Cardiac fibroblast (primary cell): ENCODE measurements around the gene CENPVL1.
"Not testable (repeated sequence)": the region's sequence is repeated elsewhere in the genome, so short reads cannot be mapped to it uniquely, and the experiment has no call there.

ENCODE experiments used
- DNase-seq, 2 donors: peaks; one replicate each; pipeline versions ENCODE4 v3.0.0 to v3.0.0-alpha.2; 2010; ENCODE audit warnings: low read depth in 2 of 2
- H3K4me3 ChIP-seq, 2 donors: replicated peaks in 1 of 2; 1 replicate in 1 of 2; 2 replicates in 1 of 2; pipeline ENCODE4 v1.5.1; 2011; ENCODE audit warnings: low read depth in 2 of 2, low read length in 2 of 2, mild to moderate bottlenecking in 2 of 2, moderate library complexity in 1 of 2
- CTCF ChIP-seq: IDR thresholded peaks from one replicate; pipeline ENCODE4 v1.5.1; 2011; ENCODE audit warnings: low read depth, mild to moderate bottlenecking, low read length, inconsistent platforms

The CENPVL1 gene

DNA sequence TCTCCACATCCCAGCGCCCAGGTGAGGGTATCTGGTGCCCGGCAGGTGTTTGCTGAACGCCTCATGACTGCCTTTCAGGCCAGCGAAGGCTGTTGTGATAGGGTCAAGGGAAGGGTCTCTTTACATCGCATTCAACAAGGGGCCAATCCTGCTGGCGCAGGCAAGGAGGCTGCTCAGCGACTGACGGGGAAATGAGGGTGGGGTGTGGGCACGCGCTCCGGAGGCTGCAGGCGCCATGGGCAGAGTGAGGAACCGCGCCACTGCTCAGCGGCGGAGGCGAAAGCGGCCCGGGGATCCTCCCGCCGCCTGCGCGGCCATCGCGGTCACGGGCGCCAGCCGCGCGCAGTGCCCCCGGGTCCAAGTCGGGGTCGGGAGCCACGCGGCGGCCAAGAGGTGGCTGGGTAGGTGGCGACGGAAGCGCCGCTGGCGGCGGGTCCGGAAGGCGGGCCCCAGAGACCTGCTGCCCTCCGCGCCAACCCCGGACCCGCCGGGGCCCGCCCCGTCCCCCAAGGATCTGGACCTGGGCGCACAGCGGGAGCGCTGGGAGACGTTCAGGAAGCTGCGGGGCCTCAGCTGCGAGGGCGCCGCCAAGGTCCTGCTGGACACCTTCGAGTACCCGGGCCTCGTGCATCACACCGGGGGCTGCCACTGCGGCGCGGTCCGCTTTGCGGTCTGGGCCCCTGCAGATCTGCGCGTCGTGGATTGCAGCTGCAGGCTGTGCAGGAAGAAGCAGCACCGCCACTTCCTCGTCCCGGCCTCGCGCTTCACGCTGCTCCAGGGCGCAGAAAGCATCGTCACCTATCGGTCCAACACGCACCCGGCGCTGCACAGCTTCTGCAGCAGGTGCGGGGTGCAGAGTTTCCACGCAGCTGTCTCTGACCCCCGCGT is at the start of gene CENPVL1:
Gene CENPVL1, plus strand, starts transcription at position 236 of the 888 bp plus-strand sequence. Its CDS starts 0 bp downstream, at position 236.
- not testable (repeated sequence) for H3K4me3 ChIP-seq, DNase-seq

DNA sequence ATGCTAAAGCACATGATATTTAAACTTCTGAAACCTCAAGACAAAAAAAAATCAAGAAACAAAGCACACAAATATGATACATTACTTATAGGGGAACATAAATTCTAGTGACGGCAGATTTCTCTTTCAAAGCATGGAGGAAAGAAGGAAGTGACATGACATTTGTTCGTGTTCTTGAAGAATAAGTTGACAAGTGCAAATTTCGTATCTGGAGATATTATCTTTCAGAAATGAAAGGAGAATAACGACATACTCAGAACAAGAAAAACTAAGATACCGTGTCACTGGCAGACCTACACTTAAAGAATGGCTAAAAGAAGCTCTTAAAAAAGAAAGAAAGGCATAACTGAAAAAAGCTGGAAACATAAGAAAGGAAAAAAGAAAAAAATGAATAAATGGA is 44.3 kb upstream of the CENPVL1 start:
- DNase-seq, result no peak
- no peak for TF ChIP-seq CTCF
- H3K4me3 ChIP-seq, result no peak overlapping the region

DNA sequence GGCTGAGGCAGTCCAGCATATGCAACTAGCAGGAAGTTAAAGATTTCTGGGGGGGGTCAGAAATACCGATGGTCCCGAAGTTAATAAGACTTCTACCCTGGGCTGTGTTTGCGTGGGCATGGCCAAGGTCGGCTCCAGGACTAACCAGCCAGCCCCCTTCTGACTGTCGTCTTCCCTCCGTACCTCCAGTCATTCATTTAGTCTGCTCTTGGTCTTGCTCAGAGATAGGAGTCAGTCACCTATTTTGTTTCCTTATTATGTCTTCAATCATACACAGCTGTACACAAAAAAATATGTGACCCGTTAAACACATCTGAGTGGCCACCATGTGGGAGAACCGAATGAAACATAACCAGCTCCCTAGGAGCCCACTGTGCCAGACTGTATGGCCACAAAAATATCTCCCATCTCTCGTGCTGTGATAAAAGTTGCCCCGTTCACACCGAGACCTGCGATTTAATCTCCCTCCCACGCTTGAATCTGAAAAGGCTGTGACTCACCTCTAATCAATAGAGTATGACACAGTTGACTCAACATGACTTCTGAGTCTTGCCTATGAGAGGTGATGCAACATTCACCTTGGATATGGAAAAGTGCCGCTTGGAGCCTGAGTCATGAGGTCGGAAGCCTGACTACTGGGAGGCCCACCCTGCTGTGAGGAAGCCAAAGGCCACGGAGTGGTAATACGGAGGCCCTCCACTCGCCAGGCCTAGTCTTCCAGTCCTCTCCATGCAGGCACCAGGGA is 30.5 kb upstream of the CENPVL1 start:
- not testable (repeated sequence) for DNase-seq, H3K4me3 ChIP-seq

GRCh38 chrX:51681808-51682719 is 28.2 kb upstream of the CENPVL1 start:
- DNase-seq, result not testable (repeated sequence)

DNA sequence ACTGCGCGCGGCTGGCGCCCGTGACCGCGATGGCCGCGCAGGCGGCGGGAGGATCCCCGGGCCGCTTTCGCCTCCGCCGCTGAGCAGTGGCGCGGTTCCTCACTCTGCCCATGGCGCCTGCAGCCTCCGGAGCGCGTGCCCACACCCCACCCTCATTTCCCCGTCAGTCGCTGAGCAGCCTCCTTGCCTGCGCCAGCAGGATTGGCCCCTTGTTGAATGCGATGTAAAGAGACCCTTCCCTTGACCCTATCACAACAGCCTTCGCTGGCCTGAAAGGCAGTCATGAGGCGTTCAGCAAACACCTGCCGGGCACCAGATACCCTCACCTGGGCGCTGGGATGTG is 27.6 kb upstream of the CENPVL1 start, which contains the start of gene CENPVL2:
Gene CENPVL2, minus strand, starts transcription at position 112 of the 343 bp plus-strand sequence. Its CDS starts 0 bp downstream, at position 112.
- not testable (repeated sequence) for DNase-seq, H3K4me3 ChIP-seq

More at GRCh38 chrX:51681808-51682719, 28.2 kb upstream of the CENPVL1 start:
- not testable (repeated sequence) for H3K4me3 ChIP-seq

GRCh38 chrX:51694254-51694653 is 16.1 kb upstream of the CENPVL1 start:
- DNase-seq, result no peak
- TF ChIP-seq CTCF, result no peak
- no peak overlapping the region for H3K4me3 ChIP-seq

GRCh38 chrX:51697397-51697796 is 12.9 kb upstream of the CENPVL1 start:
- no peak overlapping the region for H3K4me3 ChIP-seq
- TF ChIP-seq CTCF, result no peak
- no peak for DNase-seq

DNA sequence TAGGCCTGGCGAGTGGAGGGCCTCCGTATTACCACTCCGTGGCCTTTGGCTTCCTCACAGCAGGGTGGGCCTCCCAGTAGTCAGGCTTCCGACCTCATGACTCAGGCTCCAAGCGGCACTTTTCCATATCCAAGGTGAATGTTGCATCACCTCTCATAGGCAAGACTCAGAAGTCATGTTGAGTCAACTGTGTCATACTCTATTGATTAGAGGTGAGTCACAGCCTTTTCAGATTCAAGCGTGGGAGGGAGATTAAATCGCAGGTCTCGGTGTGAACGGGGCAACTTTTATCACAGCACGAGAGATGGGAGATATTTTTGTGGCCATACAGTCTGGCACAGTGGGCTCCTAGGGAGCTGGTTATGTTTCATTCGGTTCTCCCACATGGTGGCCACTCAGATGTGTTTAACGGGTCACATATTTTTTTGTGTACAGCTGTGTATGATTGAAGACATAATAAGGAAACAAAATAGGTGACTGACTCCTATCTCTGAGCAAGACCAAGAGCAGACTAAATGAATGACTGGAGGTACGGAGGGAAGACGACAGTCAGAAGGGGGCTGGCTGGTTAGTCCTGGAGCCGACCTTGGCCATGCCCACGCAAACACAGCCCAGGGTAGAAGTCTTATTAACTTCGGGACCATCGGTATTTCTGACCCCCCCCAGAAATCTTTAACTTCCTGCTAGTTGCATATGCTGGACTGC is 2.8 kb downstream of the CENPVL1 start:
- DNase-seq, H3K4me3 ChIP-seq: not testable (repeated sequence)
